T-helper 22 cell (primary cell): Measurements from ENCODE around the gene ZMYM1.
A peak's percentile ranks its signal among the peaks of the same experiment; 100 is the strongest.
"Not testable (repeated sequence)": the region's sequence is repeated elsewhere in the genome, so short reads cannot be mapped to it uniquely, and the experiment has no call there.

ENCODE experiments used
- DNase-seq: peaks from one replicate; pipeline ENCODE4 v3.0.0-alpha.2; 2020; ENCODE audit warnings: low read depth

The ZMYM1 gene

DNA sequence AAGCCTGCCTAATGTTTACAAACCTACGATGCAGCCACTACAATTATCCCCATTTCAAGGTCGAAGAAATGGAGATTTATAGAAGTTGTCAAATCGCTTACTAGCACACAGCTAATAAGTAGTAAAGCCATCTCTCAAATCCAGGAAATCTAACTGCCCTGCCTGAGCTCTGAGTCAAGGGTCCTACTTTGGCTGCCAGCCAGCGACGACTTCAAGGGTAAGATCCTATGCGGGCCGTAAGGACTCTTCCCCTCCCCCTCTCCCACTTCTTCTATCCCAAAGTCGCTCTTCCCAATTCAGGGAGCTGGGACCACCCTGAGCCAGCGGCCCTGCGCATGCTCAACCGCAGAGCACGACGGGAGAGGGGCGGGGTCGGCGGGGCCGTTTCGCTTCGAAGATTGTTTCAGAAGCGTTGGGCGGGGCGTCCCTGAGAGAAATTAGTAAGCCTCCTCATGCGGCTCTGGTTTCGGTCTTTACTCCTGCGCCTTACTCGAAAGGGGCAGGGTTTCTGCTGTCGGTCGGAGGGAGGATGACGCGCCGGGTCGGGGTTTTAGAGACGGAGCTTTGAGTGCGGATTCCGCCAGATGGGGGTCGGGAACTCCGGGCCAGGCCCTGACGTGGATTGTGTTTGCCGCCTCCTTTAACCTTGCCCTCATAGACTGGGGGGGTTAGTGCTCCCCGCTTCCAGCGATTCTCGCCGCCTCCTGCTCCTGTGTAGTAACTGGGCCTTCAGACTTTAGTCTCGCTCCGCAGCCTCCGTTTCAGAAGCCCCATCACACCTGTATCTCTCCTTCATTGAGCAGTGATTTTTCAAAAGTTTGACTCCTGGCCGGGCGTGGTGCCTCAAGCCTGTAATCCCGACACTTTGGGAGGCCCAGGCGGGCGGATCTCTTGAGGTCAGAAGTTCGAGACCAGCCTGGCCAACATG, at the start of gene ZMYM1:
ZMYM1 (plus strand) TSS at position 383 of the 928 bp plus-strand sequence. CDS start 14,603 bp downstream, outside the sequence.
- DNase-seq = peak; percentile 57

- DNase-seq = no peak
These were observed 49.4 kb upstream of the ZMYM1 start for GRCh38 chr1:35029761-35030160.

DNA sequence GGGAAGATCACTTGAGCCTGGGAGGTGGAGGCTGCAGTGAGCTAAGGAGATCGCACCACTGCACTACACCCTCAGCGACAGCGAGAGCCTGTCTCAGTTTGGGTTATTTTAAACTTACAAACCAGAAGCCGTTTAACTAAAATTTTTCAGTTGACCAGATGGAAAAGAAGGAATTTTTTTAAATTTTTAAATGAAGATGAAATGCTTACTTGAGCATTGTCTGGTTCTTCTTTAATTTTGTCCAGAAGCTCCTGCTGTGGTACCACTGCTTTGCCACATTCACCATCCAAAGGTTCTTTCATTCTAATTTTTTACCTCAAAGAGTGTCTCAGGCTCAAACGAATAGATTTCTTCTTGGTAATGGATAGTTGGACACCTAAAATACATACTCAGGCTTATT, 48.8 kb upstream of the ZMYM1 start:
- no peak for DNase-seq

GRCh38 chr1:35030756-35031446, 48.3 kb upstream of the ZMYM1 start:
- peak; percentile 3 for DNase-seq

DNA sequence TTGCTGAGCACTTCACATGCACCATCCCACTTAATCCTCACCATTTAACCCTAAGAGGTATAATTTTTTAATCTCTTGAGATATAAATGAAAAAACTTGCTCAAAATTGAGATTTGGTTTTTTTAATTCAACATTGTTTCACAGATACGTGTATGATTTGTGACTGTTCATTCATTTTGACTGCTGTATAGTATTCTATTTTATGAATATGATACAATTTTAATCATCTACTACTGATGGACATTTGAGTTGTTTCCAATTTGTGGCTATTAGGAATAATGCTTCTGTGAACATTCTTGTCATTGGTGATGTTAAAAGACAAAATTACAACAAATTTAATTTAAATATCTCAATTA, 46.8 kb upstream of the ZMYM1 start:
- DNase-seq = no peak

DNA sequence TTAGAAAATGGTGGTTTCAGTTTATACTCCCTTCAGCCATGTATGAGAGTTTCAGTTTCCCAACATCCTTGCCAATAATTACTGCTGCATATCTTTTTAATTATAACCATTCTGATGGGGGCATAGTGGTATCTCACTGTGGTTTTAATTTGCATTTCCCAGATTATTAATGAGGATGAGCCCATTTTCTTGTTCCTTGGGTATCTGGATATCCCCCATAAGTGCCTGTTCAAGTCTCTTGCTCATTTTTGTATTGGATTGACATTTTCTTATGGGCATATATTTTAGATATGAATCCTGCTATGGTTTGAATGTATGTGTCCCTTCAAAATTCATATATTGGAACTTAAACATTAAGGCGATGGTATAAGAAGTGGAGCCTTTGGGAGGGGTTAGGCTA, 45.8 kb upstream of the ZMYM1 start:
- DNase-seq = no peak

GRCh38 chr1:35036621-35037020, 42.6 kb upstream of the ZMYM1 start:
- DNase-seq = no peak

- no peak for DNase-seq
These were observed 42.0 kb upstream of the ZMYM1 start for GRCh38 chr1:35037206-35037605.

- DNase-seq = no peak
These were observed 40.5 kb upstream of the ZMYM1 start for GRCh38 chr1:35038723-35039122.

DNA sequence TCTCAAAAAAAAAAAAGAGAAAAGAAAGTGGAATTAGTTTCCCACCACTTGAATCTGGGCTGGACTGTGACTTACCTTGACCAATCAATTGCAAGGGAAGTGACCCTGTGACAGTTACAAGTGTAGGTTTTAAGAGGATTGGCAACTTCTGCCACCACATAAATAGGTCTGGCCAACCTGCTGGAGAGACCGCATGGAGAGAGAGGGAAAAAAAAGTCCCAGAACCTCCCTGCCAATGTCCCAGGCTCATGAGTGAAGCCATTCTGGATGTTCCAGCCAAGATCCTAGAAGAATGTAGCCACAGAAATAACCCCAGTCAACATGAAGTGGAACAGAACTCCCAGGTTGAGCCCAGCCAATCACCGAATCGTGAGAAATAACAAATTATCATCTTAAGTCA, 35.7 kb upstream of the ZMYM1 start:
- no peak for DNase-seq

DNA sequence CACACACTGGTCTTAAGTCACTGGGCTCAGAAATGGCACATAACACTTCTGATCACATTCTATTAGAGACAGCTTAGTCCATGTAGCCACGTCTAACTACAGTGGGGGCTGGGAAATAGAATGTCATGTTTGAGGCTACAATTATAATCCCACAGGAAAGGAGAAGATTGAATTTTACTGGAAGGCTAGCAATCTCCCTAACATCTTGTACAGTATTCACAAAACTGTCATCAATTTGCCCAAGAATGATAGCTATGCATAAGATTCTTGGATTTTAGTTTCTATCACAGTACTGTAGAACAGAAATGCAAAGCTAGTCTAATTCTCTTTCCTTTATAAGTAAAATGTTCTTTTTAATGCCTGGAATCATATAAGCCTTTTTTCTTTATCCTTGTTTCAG, 34.8 kb upstream of the ZMYM1 start:
- DNase-seq = no peak

- DNase-seq = no peak
These were observed 32.5 kb upstream of the ZMYM1 start for GRCh38 chr1:35046730-35047129.

GRCh38 chr1:35047188-35047858, 31.9 kb upstream of the ZMYM1 start:
- DNase-seq = no peak

GRCh38 chr1:35049116-35049515, 30.1 kb upstream of the ZMYM1 start:
- no peak for DNase-seq

DNA sequence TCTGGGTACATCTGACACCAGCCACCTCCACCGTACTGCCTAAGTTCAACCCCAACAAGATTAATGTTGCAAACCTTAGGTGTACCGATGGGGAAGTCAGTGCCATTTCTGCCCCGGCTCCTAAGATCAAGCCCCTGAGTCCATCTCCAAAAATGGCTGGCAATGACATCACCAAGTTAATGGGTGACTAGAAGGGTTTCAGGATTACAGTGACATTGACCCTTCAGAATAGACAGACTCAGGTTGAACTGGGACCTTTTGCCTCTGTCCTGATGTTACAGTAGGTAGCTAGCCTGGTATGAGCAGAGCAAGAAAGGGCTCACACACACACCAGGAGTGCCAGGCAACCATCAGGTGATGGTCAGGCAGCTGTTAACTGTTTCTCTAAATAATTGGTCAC, 25.8 kb upstream of the ZMYM1 start:
- DNase-seq = no peak

DNA sequence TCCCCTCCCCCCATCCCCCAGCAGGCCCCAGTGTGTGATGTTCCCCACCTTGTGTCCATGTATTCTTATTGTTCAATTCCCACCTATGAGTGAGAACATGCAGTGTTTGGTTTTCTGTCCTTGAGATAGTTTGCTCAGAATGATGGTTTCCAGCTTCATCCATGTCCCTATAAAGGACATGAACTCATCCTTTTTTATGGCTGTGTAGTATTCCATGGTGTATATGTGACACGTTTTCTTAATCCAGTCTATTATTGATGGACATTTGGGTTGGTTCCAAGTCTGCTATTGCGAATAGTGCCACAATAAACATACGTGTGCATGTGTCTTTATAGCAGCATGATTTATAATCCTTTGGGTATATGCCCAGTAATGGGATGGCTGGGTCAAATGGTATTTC, 24.9 kb upstream of the ZMYM1 start:
- not testable (repeated sequence) for DNase-seq

- DNase-seq = not testable (repeated sequence)
These were observed 20.9 kb upstream of the ZMYM1 start for GRCh38 chr1:35058321-35058720.

GRCh38 chr1:35058988-35059387, 20.2 kb upstream of the ZMYM1 start:
- DNase-seq = no peak

GRCh38 chr1:35062518-35063196, 16.5 kb upstream of the ZMYM1 start:
- DNase-seq = no peak

- no peak for DNase-seq
These were observed 14.9 kb upstream of the ZMYM1 start for GRCh38 chr1:35064265-35064664.

DNA sequence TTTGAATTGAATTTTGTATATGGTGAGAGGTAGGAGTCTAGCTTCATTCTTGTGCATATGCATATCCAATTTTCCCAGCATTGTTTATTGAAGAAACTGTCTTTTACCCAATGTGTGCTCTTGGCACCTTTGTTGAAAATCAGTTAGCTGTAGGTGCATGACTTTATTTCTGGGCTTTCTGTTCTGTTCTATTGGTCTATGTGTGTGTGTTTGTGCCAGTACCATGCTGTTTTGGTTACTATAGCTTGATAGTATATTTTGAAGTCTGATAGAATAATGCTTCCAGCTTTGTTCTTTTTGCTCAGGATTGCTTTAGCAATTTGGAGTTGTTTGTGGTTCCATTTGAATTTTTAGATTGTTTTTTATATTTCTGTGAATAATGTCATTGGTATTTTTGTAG, 9.4 kb upstream of the ZMYM1 start:
- no peak for DNase-seq

DNA sequence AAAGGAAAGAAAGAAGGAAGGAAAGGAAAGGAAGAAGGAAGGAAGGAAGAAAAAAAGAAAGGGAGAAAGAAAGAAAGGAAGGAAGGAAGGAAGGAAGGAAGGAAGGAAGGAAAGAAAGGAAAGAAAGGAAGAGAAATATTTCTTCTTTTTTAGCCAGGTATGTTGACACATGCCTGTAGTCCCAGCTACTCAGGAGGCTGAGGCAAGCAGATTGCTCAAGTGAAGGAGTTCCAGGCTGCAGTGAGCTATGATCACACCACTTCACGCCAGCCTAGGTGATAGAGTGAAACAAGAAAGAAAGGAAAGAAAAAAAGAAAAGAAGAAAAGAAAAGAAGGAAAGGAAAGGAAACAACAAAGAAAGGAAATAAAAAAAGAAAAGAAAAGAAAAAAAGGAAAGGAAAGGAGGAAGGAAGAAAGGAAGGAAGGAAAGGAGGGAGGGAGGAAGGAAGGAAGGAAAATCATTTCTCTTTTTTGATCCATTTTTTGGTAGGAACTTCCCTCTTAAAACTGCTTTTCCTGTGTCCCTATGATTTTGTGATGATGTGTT, 5.8 kb upstream of the ZMYM1 start:
- no peak for DNase-seq
